ENCODE results near the gene RAPGEF2.

DNA sequence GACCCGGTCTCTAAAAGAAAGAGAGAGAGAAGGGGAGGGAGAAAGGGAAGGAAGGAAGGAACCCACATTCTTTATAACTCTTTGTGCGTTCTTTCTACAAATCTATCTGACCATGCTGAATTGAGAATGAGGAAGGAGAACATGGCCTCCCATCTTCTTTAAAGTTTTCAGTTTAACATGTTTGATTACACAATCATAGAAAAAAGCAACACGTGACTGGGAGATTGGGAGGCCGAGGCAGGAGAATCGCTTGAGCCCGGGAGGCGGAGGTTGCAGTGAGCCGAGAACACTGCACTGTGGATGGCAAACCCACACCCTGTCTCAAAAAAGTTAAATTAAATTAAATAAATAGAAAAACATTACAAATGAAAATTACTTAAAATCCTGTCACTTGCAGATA, 254.5 kb downstream of the RAPGEF2 start:
- TF ChIP-seq CTCF (IDR thresholded peaks at IDR 0.05; ENCODE audit: extremely low read depth in 1 of 2, insufficient read depth in 1 of 2, low read depth in 1 of 2, low read length in 2 of 2) (no peak), POLR2A (IDR thresholded peaks at IDR 0.05; ENCODE audit: low read depth, low read length) (no peak)
